Gastrocnemius medialis (tissue), 4 donors: Measurements from ENCODE around the gene B4GALT6.

Source experiments
- POLR2A ChIP-seq, 2 donors: fragments of 450-650 bp; IDR thresholded peaks; one replicate each; pipeline ENCODE4 v1.6.1; 2017; ENCODE audit warnings: antibody characterized with exemption in 2 of 2, mild to moderate bottlenecking in 2 of 2, moderate library complexity in 2 of 2
- TF ChIP-seq, protein P1 (sequence below), 5 experiments: fragments of 450-650 bp in 3 of 5; fragments of 200-600 bp in 2 of 5; sonication (generic) in 2 of 5; IDR thresholded peaks in 4 of 5; conservative IDR thresholded peaks in 1 of 5; 1 replicate in 4 of 5; 2 replicates in 1 of 5; pipeline ENCODE4 v1.5.1; 2016 to 2019; ENCODE audit warnings: antibody characterized with exemption in 5 of 5, mild to moderate bottlenecking in 3 of 5, moderate library complexity in 3 of 5

- TF ChIP-seq POLR2A (IDR thresholded peaks at IDR 0.05), result no peak
- TF ChIP-seq, protein P1, sequence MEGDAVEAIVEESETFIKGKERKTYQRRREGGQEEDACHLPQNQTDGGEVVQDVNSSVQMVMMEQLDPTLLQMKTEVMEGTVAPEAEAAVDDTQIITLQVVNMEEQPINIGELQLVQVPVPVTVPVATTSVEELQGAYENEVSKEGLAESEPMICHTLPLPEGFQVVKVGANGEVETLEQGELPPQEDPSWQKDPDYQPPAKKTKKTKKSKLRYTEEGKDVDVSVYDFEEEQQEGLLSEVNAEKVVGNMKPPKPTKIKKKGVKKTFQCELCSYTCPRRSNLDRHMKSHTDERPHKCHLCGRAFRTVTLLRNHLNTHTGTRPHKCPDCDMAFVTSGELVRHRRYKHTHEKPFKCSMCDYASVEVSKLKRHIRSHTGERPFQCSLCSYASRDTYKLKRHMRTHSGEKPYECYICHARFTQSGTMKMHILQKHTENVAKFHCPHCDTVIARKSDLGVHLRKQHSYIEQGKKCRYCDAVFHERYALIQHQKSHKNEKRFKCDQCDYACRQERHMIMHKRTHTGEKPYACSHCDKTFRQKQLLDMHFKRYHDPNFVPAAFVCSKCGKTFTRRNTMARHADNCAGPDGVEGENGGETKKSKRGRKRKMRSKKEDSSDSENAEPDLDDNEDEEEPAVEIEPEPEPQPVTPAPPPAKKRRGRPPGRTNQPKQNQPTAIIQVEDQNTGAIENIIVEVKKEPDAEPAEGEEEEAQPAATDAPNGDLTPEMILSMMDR (IDR thresholded peaks at IDR 0.05 in 4 of 5, conservative IDR thresholded peaks at IDR 0.05 in 1 of 5), result no peak
Observed at GRCh38 chr18:31694297-31694696, 9.9 kb upstream of the B4GALT6 start.
